A549 treated with dexamethasone at 1 μM for 4 hours (cell line): Measurements from ENCODE around the gene TENT5A. TPM values are rescaled to one million over a fixed set of nuclear protein-coding genes. Genes with fewer than 3 reads are reported as not detected.

Experiments used
- total RNA-seq: library from RNA; stranded (reverse); fragments of 200-300 nt; extraction: Qiagen RNA extraction; gene quantifications from 5 replicates; pipeline ENCODE4 v1.2.3, GENCODE V29; 2022

Gene TENT5A
- total RNA-seq = 0.94 to 1.5 TPM (median 1.1 TPM) in 5 replicates

GRCh38 chr6:81752084-81752920 is at the start of gene TENT5A:
Gene TENT5A, minus strand, starts transcription at chr6:81752681. Its CDS starts 540 bp downstream, at chr6:81752141.

